ENCODE data around the gene POLR3E.
A peak's percentile ranks its signal among the peaks of the same experiment; 100 is the strongest.

POLR3E gene

DNA sequence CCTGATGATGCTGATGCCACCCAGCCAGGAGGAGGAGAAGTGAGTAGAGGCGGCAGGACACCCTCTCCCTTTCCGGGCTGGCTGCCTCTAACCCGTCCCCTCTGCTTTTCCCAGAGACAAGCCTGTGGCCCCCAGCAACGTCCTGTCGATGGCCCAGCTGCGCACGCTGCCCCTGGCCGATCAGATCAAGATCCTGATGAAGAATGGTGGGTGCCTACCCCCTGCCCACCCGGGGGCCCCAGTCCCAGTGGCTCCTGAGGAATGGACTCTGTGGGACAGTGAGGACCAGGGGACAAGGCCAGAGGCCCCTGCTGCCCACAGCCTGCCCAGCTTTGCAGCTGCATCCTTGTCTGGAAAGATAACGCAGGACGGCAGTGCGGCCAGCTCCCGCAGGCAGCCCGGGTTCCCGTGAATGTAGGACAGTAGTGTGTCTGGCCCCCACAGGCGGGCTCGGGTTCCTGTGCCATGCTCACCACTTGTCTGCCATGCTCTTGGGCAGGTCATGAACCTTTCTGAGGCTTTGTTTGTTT lies 19.9 kb downstream of the POLR3E start:
- no peak for FAIRE-seq

DNA sequence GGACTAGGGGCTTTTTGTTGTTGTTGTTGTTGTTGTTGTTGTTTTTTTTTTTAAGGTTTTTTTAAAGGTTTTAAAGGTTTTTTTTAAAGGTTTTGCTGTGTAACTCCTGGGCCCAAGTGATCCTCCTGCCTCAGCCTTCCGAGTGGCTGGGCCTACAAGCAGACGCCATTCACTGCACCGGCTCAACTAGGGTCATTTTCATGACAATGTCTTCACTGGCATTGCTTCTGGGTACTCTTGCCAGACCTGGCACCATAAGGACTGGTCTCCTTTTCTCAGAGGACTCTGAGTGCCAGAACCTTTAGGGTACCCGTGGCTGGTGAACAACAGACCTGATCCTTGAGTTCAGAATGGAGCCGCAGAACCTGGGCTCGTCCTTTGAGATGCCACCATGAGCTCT lies 20.4 kb downstream of the POLR3E start:
- FAIRE-seq: no peak

DNA sequence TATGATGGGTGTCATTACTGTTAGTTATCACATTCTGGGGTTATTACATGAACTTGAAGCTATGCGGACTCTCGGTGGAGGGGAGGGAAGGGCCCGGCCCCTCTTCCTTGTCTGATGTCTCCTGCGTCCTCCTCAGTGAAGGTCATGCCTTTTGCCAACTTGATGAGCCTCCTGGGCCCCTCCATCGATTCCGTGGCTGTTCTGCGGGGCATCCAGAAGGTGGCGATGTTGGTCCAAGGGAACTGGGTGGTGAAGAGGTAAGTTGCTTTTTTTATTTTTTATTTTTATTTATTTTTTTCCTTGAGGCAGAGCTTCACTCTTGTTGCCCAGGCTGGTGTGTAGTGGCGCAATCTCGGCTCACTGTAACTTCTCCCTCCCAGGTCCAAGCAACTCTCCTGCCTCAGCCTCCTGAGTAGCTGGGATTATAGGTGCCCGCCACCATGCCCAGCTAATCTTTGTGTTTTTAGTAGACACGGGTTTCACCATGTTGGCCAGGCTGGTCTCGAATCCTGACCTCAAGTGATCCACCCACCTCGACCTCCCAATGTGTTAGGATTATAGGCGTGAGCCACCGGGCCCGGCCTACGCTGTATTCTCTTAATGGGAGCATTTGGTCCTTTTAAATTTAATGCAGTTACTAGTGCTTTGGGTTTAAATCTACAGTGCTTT lies 21.6 kb downstream of the POLR3E start:
- FAIRE-seq: no peak

DNA sequence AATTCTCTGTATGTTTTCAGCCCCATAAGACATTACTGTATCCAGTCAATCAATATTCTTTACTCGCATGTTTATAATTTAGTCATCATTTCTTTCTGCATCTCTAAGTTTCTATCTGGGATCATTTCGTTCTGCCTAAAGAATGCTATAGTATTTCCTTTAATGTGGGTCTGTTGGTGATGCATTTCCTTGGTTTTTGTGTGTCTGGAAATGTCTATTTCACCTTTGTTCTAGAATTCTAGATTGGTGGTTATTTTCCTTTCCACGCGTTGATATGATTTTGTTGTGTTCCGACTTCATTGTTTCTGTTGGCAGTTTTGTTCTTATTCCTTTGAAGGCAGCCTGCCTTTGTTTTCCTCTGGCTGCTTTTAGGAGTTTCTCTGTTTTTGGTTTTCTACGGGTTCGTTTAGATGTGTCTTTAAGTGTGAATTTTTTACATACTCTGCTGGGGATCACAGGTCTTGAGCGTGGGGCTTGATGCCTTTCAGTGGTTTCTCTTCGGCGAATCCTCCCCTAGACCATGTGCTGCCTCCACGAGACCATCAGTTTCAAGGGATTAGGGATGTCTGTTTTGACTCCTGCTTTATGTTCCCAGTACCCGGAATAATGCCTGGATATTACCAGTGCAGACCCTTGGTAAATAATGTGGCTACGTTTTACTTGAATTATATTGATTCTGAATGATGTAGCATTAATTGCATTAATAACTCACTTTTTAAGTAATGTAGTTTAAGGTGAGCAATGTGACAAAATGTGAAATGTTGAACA lies 23.5 kb downstream of the POLR3E start:
- FAIRE-seq: peak; percentile 23

DNA sequence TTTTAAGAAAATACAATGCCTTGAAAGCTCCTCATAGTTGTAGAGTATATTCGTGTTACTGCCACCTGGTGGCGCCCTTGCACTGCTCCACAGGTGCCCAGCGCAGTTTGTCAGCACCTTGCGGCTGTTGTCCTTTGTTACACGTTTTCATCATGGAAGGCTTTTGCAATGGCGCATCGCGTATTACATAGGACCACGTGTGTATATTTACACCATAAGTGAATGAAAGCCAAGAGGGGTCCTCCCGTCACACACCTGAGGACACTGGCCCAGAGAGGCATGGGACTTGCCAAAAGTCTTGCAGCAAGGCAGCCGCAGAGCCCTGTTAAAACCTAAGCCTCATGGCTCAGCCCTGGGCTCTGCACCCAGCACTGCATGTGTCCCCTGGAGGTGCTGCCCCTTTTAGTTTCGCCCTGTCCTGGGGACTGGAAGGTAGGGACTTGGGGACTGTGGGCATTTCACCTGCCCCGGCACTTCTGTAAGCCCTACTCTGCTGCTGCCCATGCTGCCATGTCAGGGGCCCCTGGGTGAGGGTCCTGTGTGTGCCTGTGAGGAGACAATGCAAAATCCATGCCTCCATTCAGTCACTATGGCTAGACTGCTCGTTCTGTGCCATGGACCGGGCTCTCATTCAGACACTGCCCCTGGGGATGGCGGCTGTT lies 24.3 kb downstream of the POLR3E start:
- FAIRE-seq: peak; percentile 97

DNA sequence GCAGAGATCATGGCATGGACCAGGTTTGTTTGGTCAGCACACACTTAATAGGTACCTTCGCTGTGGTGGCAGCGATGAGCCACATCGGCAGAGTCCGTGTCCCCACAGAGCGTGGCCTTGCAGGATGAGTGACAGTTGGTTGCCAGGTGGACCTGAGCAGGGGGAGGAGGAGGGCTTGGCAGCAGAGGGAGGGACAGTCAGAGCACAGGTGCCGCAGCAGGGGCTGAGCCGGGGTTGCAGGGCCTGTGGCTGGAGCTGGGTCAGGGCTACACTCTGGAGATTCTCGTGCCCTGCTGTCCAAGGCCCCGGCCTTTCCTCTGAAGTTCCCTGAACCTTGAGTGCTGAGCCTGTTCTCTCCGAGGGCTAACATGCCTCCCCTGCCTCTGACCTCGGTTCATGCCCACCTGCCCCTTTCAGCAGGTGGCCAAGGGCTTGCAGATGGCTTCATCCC lies 24.8 kb downstream of the POLR3E start:
- FAIRE-seq: no peak

DNA sequence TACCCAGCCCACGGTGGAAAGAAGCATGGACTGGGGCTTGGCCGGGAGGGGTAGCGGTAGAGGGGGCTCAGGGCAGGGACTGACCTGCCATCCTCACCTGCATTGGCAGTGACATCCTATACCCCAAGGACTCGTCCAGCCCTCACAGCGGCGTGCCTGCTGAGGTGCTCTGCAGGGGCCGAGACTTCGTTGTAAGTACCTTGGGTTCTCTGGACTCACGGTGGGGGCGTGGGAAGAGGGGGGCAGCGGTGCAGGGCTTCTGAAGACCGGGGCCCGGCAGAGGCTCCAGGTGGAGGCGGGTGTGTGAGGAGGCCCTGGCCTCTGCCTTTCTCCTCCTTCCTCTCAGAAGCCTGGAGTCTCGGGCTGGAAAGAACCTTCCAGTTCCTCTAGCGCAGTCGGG lies 25.5 kb downstream of the POLR3E start:
- no peak for FAIRE-seq

DNA sequence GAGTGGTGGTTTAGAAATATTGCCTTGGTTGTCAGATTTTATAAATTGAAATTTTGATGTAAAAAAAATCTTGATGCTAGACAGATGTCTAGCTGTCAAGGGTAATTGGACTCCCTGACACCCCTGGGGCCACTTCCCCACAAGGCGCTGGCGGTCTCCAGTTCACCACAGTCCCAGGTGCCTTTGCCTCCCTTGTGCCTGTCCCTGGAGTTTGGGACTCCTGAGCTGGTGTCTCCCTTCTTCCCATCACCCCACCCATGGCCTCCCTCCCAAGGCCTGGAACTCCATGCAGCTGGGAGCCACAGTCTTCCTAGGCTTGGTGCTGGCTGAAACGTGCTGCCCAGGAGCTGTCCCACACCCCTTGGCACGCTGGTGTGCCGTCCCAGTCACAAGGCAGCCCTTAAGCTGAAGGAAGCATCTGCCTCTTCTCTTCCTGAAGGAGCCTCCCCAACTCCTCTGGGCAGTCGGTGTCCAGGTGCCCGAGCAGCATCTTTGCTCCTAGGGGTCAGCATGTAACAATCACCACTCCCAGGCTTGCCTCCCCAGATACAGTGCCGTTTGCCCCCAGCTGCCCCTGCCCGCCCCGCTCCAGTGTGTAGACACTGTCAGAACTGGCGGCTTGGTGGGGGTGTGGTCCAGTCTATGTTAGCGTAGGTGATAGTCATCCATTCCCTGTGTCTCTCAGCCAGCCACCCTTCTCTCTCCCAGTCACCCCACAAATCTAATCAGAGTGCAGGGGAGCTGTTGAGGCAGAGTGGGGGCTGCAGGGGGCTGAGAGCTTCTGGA lies 26.2 kb downstream of the POLR3E start:
- no peak for FAIRE-seq

DNA sequence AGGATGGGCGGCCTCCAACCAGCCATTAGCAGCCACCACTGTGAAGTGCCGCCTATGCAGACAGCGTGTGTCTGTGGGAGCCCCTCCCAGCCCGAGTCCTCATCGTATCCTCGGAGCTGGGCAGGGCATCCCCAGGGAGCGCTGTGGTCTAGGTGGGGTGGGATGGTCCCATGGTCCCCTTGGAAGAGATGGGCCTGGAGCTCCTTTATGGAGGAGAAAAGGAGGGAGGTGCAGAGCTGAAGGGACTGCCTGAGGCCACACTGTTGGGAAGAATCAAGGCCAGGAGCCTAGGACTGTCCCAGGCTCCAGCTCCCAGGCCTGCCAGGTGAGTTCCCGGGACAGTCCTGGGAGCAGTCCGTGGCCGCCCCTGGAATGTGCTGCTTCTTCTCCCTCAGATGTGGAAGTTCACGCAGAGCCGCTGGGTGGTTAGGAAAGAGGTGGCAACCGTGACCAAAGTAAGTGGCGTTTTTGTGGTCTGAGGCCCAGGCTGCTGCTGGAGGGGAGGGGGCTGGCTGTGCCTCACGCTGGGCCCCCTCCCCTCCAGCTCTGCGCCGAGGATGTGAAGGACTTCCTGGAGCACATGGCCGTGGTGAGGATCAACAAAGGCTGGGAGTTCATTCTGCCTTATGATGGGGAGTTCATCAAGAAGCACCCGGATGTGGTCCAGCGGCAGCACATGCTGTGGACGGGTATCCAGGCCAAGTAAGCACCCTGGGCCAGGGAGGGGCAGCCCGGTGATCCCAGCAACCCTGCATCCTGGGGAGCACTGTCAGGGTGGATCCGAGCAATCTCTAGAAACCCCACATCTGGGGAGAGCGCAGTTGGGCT lies 27.0 kb downstream of the POLR3E start:
- no peak for FAIRE-seq

DNA sequence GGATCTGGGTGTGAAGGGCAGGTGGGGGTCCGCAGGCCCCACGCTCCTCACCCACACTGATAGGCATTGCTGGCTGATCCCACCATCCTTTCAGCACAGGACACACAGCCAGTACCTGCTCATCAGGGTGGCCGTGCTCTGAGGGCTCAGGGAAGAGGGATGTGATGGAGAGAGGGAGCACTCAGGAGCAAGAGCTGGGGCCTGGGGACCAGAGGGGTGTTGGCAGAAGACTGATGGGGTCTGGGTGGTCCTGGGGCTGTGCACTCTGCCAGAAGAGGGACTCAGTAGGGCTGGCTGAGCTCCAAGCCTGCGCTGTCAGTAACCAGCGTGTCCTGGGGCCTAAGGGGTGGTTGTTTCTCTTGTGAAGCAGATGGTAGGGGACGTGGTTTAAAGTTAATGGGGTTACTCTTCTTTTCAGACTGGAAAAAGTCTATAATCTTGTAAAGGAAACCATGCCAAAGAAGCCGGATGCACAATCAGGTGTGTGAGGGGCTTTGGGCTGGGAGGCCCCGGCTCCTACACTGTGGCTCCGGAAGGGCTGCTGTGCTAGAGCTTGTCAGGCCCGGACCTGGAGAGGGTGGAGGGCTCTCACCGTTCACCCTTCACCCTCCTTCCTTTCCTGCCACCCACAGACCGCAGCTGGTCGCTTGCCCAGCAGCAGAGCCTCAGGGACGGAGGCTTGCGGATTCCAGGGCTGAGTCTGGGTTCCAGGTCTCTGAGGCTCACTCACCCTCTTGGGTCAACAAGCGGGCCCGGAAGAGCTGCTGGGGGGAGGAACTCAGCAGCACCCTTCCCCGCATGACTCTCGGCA lies 27.8 kb downstream of the POLR3E start:
- FAIRE-seq: no peak

DNA sequence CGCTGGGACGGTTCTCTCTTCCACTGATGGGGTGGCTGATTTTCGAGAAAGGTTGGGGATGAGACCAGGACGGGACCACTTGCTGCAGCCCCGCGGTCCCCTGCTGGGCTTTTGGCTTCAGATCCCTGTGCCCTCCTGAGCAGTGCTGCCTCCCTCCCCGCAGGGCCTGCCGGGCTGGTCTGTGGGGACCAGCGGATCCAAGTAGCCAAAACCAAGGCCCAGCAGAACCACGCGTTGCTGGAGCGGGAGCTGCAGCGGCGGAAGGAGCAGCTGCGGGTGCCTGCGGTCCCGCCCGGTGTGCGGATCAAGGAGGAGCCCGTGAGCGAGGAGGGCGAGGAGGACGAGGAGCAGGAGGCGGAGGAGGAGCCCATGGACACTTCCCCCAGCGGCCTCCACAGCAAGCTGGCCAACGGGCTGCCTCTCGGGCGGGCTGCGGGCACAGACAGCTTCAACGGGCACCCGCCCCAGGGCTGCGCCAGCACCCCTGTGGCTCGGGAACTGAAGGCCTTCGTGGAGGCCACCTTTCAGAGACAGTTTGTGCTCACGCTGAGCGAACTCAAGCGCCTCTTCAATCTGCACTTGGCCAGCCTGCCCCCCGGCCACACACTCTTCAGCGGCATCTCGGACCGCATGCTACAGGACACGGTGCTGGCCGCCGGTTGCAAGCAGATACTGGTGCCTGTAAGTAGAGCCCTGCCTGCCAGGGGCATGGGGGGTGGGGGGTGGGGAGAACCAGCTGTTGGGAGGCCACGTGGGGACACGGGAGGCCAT lies 28.6 kb downstream of the POLR3E start:
- no peak for FAIRE-seq

DNA sequence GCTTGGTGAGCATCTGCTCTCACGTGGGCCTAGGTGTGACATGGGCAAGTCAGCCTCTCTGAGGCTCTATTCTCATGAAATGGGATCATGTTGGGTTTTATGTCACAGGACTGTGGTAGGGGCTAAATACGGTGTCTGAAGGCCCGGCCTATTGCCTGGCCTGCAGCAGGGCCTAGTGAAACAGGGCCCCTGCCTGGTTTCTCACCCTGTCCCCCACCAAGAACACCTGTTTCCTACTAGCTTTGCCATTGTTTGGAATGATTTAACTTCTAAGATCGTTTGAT lies 29.1 kb downstream of the POLR3E start:
- FAIRE-seq: no peak

DNA sequence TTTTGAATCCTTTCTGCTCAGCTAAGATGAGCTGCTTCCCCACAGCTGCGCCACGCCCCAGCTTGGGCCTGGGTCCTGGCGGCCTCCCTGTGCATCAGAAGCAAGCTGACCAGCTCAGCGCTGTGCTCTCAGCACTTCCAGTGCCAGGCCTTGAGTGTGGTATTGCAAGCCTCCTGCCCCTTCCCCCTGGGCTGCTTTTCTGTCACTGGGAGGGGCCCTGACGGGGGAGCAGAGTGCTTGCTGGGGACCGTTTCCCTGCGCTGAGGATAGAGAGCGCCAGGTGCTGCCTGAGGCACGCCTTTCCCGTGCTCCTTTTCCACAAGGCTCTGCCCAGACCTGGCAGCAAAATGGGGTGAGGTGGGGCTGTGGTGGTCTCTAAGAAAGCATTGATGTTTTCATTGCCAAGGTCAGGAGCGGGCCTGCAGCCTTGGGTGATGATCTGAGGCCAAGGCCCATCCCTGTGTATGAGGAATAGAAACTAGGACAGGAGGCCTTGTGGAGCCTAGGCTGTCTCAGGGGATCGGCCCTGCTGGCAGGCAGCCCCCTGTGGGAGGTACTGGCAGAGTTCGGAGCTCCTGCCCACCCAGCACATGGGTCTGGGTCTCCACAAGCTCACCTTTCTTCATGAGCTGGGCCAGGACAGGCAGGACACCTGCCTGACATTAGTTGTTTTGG lies 29.7 kb downstream of the POLR3E start:
- FAIRE-seq: no peak

DNA sequence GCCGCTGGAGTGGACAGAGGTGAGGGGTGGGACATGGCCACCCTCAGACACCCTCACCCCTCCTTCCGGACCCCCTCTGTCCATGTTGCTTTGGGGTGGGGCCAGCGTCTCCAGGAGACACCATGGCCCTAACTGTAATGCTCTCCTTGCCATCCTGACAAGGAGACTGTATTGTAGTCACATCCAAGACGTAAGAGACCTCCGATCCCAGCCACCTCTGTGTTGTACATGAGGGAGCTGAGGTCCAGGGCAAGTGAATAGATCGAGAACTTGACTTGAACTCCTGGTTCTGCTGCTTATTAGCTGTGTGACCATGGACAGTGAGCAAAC lies 30.2 kb downstream of the POLR3E start:
- no peak for FAIRE-seq

DNA sequence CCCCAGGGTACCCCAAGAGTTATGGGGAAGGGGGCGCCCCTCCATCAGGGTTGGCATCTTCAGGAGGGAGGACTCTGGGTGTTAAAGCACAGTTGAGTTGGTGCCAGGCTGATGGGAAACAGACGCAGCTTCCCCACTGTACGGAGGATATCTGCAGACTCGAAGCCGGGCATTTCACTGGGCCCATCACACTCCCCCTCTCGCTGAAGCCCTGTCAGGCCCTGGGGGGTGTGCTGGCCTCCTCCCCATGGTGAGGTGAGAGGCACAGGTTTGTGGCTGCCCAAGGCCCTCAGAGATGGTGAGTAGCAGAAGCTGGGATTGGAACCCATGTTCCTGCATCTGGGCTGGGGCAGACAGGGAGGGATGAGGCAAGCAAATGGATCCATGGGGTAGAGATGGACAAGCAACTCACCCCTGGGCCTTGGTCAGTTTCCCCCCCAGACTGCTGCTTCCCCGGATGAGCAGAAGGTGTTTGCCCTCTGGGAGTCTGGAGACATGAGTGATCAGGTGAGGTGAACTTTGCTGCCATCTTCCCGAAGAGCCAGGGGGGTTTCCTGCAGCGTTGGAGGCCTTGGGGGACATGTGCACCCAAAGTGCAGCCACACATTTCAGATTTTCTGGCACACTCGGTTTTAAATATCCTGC lies 31.0 kb downstream of the POLR3E start:
- no peak for FAIRE-seq

DNA sequence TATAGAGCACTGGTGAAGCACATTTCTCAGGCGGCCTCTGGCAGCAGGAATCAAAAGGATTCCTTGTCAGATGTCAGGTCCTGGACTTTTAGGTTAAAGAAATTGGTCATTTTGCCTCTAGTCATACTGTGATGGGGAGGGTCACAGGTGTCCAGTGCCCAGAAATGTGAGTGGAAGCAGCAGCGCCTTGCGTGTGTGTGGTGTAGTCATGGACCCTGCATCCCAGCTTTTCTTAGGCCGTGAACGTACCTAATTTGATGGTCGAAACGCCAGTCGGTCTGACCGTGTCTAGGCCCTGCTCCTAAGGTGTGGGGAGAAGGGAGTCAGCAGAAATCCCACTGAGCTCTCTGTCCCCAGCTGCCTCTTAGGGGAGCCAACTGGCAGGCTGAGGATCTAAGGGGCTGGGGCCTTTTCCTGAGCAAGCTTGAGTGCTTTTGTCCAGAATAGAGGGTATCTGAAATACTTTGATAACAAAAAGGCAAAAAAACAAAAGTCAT lies 32.0 kb downstream of the POLR3E start:
- FAIRE-seq: no peak

DNA sequence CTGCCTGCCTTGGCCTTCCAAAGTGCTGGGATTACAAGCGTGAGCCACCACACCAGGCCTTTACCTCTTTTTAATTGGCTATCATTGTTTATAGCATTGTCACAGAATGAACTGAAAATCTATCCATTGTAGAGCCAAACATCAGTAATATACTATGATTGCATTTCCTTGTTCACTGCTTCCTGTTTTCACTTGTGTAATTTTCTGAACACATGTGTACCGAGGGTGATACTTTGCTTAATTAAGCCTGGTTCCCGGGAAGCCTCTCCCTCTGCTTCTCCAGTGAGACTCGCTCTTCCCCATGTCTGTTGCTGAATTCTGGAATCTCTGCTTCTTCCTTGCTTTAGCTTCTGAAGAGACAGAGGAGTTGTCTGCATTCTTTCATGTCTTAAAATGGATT lies 33.1 kb downstream of the POLR3E start:
- FAIRE-seq: no peak

DNA sequence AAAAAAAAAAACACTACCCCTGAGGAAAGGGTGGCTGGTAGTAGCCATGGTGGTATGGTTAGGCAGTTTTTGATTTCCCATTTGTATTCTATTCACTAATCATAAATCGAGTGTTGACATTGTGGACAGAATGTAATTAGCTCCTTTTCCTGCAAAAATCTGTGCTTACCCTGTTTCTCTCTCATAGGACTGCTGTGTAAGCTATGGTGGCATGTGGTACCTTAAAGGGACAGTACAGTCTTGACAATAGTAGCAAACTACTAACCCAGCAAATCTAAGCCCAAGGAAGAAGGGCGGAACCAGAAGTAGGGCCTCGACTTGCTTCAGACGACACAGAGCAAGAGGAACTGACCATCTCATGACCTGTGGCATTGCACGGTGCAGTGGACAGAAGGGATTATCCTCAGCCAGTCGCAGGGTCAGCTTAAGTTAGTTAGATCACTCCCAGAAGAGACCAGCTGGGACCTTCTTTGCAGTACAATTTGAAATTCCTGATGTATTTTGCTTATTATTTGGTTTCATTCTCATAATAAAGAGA lies 36.3 kb downstream of the POLR3E start:
- no peak for FAIRE-seq

DNA sequence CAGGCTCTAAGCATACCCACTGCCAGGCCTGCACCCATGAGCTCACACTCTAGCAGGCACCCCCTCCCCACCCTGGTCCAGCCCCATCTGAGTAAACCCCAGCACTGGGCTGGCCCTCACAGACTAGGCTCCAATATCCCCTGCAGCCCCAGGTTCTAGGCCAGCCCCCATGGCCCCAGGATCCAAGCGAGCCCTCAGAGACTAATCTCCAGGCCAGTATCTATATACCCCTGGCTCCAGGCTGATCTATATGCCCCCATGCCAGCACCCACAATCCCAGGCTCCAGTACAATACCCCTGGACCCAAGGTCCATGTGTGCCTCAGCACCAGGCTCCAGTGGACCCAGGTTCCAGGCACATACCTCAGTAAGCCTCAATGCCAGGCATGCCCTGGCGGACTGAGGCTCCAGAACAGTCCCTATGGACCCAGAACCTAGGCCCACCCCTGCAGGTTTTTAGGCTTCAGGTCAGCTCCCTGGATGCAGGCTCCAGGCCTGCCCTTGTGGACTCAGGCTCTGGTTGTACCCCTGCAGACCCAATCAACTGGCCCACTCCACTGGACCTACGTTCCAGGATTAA lies 38.5 kb downstream of the POLR3E start:
- no peak for FAIRE-seq
